ENCODE measurements around the gene PIGQ.

Gene PIGQ

DNA sequence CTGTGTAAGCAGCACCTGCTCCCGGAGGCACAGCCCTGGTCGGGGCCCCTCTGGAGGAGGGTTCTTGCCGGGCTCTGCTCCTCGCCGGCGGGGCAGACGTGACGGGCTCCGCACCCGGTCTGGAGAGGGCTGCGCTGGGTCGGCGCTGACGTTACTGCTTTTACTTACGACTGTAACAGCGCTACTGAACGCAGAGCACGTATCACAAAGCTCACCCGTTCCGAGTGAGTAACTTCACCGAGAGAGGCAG lies 18.8 kb downstream of the PIGQ start:
- Histone ChIP-seq H3K4me1 (ENCODE audit: control insufficient read depth, insufficient read depth, low read length, poor library complexity, severe bottlenecking) (peaks cover 19% of the 10 kb centered on the region), H3K4me3 (ENCODE audit: insufficient read depth, low read depth, low read length, poor library complexity, severe bottlenecking) (peak overlapping the region; percentile 85), H3K27ac (ENCODE audit: insufficient read depth, low read length, poor library complexity, severe bottlenecking) (peak overlapping the region; percentile 89), H3K27me3 (replicated peaks; ENCODE audit: control insufficient read depth, insufficient read depth, low read length, poor library complexity, severe bottlenecking) (no peaks in the 10 kb centered on the region), H3K9me3 (ENCODE audit: control insufficient read depth, low read length) (no peaks in the 10 kb centered on the region), H3K36me3 (ENCODE audit: control insufficient read depth, insufficient read depth, low read length) (no peaks in the 10 kb centered on the region)
- DNase-seq: peak; percentile 39 to 55 (median 51)

DNA sequence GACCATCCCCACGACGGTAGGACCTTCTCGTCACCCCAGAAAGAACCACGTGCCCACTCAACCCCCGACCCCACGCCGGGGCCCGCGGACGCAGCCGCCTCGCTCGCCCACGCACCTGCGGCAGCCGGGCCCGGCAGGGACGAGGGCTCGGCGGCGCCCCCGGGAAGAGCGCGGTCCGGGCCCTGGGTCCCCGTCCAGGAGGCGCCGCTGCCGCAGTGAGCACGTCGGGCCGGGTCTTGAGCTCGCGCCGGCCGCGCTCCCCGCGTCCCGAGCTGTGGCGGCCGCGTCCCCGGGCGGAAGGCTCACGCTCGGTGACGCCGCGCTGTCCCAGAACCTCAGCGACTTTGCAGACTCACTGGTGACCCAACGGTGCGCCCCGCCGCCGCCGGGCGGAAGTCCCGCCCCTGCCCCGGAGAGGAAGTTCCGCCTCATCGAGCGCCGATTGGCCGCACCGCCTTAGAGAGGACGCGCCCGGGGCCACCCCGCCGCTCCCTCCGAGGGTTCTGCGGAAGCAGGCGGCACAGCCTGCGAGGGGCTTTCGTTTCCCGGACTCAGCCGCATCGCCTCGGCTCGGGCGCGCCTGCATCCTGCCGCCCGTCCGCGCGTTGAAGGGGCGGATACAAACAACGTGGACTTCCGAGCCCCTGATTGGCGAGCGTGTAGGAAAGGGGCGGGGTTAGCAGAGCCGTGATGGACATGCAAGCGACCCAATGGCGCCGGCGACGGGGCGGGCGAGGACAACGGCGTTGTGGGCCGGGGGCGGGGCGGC lies 19.3 kb downstream of the PIGQ start:
- peak overlapping the region; percentile 89 for H3K27ac ChIP-seq (ENCODE audit: insufficient read depth, low read length, poor library complexity, severe bottlenecking)
- DNase-seq: peak; percentile 95 to 98 (median 98)

DNA sequence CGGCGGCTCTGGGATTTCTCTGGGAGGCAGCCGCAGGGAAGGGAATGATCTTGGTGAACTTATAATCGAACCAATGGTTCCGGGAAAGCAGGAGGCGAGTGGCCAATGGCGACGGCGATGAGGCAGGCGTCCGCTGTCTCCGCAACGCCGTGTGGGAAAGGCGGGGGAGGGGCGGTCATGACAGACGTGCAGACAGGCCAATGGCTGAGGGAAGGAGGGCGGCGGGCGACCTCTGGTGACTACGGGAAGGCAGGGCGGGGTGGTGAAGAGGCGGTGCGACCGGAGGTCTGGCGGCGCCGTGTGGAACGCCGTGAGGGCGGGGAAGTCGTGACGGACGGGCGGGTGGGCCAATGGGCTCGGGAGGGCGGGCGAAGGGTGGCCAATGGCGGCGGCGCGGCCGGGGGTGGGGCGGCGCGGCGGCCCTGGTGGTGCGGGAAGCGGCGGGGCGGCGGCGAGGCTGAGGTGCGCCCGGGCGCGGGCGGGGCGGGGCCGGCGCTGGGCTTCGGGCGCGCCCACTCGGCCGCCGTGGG lies 20.0 kb downstream of the PIGQ start, which contains the start of gene RAB40C:
TSS of gene RAB40C (plus strand) at position 409 of the 530 bp plus-strand sequence. CDS start 226 bp downstream, outside the sequence.
- Histone ChIP-seq H3K4me3 (ENCODE audit: insufficient read depth, low read depth, low read length, poor library complexity, severe bottlenecking) (peak within 1 kb of the TSS; percentile 85), H3K36me3 (ENCODE audit: control insufficient read depth, insufficient read depth, low read length) (no peaks in the 10 kb centered on the region), H3K9me3 (ENCODE audit: control insufficient read depth, low read length) (no peaks in the 10 kb centered on the region), H3K27me3 (replicated peaks; ENCODE audit: control insufficient read depth, insufficient read depth, low read length, poor library complexity, severe bottlenecking) (no peaks in the 10 kb centered on the region), H3K4me1 (ENCODE audit: control insufficient read depth, insufficient read depth, low read length, poor library complexity, severe bottlenecking) (peaks cover 19% of the 10 kb centered on the region), H3K27ac (ENCODE audit: insufficient read depth, low read length, poor library complexity, severe bottlenecking) (peak within 1 kb of the TSS; percentile 89)
- DNase-seq: peak; percentile 98

More for the DNA sequence above, 19.3 kb downstream of the PIGQ start:
- no peaks in the 10 kb centered on the region for H3K36me3 ChIP-seq (ENCODE audit: control insufficient read depth, insufficient read depth, low read length)
- peak overlapping the region; percentile 85 for H3K4me3 ChIP-seq (ENCODE audit: insufficient read depth, low read depth, low read length, poor library complexity, severe bottlenecking)
- peaks cover 19% of the 10 kb centered on the region for H3K4me1 ChIP-seq (ENCODE audit: control insufficient read depth, insufficient read depth, low read length, poor library complexity, severe bottlenecking)
- no peaks in the 10 kb centered on the region for H3K27me3 ChIP-seq (replicated peaks; ENCODE audit: control insufficient read depth, insufficient read depth, low read length, poor library complexity, severe bottlenecking)
- no peaks in the 10 kb centered on the region for H3K9me3 ChIP-seq (ENCODE audit: control insufficient read depth, low read length)

DNA sequence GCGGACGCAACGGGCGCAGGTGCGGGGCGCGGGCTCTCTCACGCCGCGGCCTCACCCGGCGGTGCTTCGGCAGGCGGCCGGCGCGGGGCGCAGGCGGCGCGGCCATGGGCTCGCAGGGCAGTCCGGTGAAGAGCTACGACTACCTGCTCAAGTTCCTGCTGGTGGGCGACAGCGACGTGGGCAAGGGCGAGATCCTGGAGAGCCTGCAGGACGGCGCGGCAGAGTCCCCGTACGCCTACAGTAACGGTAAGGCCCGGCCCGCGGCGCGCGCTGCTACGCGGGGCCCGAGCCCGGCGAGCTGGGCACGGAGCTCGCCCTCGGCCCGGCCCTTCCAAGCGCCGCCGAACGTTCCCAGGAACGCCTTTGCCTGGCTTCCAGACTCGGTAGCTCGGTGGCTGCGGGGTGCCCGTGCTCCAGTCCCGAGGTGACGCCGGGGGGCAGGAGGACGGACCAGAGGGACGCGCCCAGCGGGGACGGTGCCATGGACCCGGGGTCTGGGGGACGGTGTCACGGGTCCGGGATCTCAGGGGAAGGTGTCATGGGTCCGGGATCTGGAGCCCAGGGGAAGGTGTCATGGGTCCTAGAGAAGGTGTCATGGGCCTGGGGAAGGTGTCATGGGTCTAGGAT lies 20.5 kb downstream of the PIGQ start:
- Histone ChIP-seq H3K4me1 (ENCODE audit: control insufficient read depth, insufficient read depth, low read length, poor library complexity, severe bottlenecking) (peaks cover 19% of the 10 kb centered on the region), H3K9me3 (ENCODE audit: control insufficient read depth, low read length) (no peaks in the 10 kb centered on the region), H3K27ac (ENCODE audit: insufficient read depth, low read length, poor library complexity, severe bottlenecking) (peak overlapping the region; percentile 47), H3K4me3 (ENCODE audit: insufficient read depth, low read depth, low read length, poor library complexity, severe bottlenecking) (peak overlapping the region; percentile 71), H3K36me3 (ENCODE audit: control insufficient read depth, insufficient read depth, low read length) (no peaks in the 10 kb centered on the region), H3K27me3 (replicated peaks; ENCODE audit: control insufficient read depth, insufficient read depth, low read length, poor library complexity, severe bottlenecking) (no peaks in the 10 kb centered on the region)
- DNase-seq: no peak

DNA sequence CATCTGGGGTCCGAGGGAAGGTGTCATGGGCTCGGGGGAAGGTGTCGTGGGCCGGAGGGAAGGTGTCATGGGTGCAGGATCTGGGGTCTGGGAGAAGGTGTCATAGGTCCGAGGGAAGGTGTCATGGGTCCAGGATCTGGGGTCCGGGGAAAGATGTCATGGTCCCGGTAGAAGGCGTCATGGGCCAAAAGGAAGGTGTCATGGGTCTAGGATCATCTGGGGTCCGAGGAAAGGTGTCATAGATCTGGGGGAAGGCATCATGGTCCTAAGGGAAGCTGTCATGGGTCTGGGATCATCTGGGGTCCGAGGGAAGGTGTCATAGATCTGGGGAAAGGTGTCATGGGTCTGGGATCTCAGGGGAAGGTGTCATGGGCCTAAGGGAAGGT lies 21.0 kb downstream of the PIGQ start:
- H3K4me3 ChIP-seq (ENCODE audit: insufficient read depth, low read depth, low read length, poor library complexity, severe bottlenecking): peak overlapping the region; percentile 71
- H3K36me3 ChIP-seq (ENCODE audit: control insufficient read depth, insufficient read depth, low read length): no peaks in the 10 kb centered on the region
- peaks cover 19% of the 10 kb centered on the region for H3K4me1 ChIP-seq (ENCODE audit: control insufficient read depth, insufficient read depth, low read length, poor library complexity, severe bottlenecking)
- H3K27me3 ChIP-seq (replicated peaks; ENCODE audit: control insufficient read depth, insufficient read depth, low read length, poor library complexity, severe bottlenecking): no peaks in the 10 kb centered on the region
- peak overlapping the region; percentile 47 for H3K27ac ChIP-seq (ENCODE audit: insufficient read depth, low read length, poor library complexity, severe bottlenecking)
- no peaks in the 10 kb centered on the region for H3K9me3 ChIP-seq (ENCODE audit: control insufficient read depth, low read length)
- no peak for DNase-seq

DNA sequence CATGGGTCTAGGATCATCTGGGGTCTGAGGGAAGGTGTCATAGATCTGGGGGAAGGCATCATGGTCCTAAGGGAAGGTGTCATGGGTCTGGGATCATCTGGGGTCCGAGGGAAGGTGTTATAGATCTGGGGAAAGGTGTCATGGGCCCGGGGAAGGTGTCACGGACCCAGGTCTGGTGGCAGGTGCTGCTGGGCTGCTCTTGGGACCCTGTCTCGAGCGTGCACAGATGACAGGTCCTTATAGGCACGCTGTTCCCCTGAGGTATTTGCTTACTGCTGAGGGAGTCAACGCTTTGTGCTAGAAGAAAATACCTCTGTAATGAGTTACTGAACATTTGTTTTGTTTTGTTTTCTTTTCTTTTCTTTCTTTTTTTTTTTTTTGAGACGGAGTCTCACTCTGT lies 21.5 kb downstream of the PIGQ start:
- no peaks in the 10 kb centered on the region for H3K27me3 ChIP-seq (replicated peaks; ENCODE audit: control insufficient read depth, insufficient read depth, low read length, poor library complexity, severe bottlenecking)
- no peaks in the 10 kb centered on the region for H3K36me3 ChIP-seq (ENCODE audit: control insufficient read depth, insufficient read depth, low read length)
- H3K27ac ChIP-seq (ENCODE audit: insufficient read depth, low read length, poor library complexity, severe bottlenecking): peak overlapping the region; percentile 47
- peaks cover 19% of the 10 kb centered on the region for H3K4me1 ChIP-seq (ENCODE audit: control insufficient read depth, insufficient read depth, low read length, poor library complexity, severe bottlenecking)
- no peak for DNase-seq
- H3K9me3 ChIP-seq (ENCODE audit: control insufficient read depth, low read length): no peaks in the 10 kb centered on the region
- H3K4me3 ChIP-seq (ENCODE audit: insufficient read depth, low read depth, low read length, poor library complexity, severe bottlenecking): no peak overlapping the region

DNA sequence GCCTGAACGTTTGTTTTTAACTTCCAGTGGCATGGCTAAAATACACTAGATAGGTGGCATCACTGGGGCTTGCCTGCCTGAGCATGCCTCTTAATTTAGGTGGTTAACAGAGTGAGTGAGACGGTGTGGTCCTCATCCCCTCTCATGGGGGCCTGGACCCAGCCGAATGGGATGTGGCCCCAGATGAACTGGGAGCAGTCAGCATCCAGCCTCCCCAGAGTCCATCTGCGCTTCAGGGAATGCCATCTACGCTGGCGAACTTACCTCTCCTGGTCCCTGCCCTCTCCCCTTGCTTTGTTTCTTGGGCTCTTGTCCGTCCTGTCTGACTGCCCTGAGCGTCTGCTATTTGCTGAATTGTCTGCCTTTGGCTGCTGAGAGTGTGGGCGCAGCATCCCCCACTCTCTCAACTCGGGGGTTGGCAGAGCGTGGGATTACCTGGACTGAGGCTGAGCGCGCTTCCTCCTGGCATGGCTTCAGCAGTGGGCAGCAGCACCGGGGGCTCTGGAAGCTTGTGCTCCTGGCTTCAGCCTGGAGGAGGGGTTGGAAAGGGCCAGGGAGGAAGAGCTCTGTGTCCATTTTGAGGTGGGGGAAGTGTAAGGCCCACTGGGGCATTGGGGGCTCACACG lies 22.2 kb downstream of the PIGQ start:
- no peak for DNase-seq
- no peaks in the 10 kb centered on the region for H3K9me3 ChIP-seq (ENCODE audit: control insufficient read depth, low read length)
- no peak overlapping the region for H3K27ac ChIP-seq (ENCODE audit: insufficient read depth, low read length, poor library complexity, severe bottlenecking)
- no peaks in the 10 kb centered on the region for H3K36me3 ChIP-seq (ENCODE audit: control insufficient read depth, insufficient read depth, low read length)
- H3K27me3 ChIP-seq (replicated peaks; ENCODE audit: control insufficient read depth, insufficient read depth, low read length, poor library complexity, severe bottlenecking): no peaks in the 10 kb centered on the region
- H3K4me1 ChIP-seq (ENCODE audit: control insufficient read depth, insufficient read depth, low read length, poor library complexity, severe bottlenecking): peaks cover 19% of the 10 kb centered on the region
- no peak overlapping the region for H3K4me3 ChIP-seq (ENCODE audit: insufficient read depth, low read depth, low read length, poor library complexity, severe bottlenecking)

DNA sequence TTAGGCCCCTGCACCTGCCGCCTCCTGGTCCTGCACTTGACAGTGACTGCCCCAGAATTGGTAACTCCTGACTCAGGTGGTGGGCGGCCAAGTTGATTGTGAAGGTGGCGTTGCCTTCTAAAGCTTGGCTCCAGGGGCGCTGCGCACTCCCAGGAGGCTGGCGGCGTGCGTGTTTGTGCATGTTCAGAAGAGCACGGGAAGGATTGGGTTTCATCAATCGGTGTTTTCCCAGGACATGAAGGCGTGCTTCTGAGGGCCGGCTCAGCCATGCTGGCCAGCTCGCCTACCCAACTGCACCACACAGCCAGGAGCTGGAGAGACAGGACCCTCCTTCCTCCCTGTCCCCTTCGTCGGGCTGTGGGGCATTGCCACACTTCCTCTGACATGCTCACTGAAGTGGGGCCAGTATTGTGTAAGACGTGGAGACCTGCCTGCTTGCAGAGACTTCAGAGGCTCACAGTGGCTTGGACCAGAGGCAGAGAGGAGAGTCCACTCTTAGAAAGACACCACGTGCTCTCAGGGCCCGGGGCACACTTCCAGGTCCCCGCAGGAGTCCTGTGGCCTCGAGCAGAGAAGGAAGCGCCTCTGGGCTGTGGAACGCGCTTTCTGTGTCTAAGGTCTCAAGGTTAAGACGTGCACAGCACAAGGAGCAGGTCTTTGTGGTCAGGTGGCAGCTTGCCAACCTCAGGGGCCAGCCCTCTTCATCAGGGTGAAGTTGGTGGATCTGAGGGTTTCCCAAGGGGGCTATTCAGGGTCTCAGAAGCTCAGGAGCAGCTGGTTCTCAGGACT lies 22.9 kb downstream of the PIGQ start:
- DNase-seq: no peak
- H3K36me3 ChIP-seq (ENCODE audit: control insufficient read depth, insufficient read depth, low read length): no peaks in the 10 kb centered on the region
- H3K27ac ChIP-seq (ENCODE audit: insufficient read depth, low read length, poor library complexity, severe bottlenecking): no peak overlapping the region
- H3K27me3 ChIP-seq (replicated peaks; ENCODE audit: control insufficient read depth, insufficient read depth, low read length, poor library complexity, severe bottlenecking): no peaks in the 10 kb centered on the region
- H3K4me3 ChIP-seq (ENCODE audit: insufficient read depth, low read depth, low read length, poor library complexity, severe bottlenecking): no peak overlapping the region
- peaks cover 19% of the 10 kb centered on the region for H3K4me1 ChIP-seq (ENCODE audit: control insufficient read depth, insufficient read depth, low read length, poor library complexity, severe bottlenecking)
- no peaks in the 10 kb centered on the region for H3K9me3 ChIP-seq (ENCODE audit: control insufficient read depth, low read length)

DNA sequence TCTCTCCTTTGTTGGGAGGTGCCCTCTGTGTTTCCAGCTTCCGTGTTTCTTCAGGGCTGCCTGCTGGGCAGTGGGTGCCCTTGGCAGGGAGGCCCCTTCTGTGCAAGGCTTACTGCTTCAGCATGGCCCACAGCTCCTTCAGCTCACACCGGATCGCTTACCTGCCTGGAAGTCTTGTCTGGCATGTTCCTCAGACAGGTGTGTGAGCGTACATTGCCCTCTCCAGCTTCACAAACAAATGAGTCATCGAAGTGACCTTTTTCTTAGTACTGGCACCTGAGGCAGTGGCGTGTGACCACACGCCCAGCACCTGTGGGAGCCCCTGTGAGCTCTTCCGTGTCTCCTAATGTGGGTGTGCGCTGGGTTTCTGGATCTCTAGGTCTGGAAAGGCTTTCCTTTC lies 23.6 kb downstream of the PIGQ start:
- H3K4me3 ChIP-seq (ENCODE audit: insufficient read depth, low read depth, low read length, poor library complexity, severe bottlenecking): no peak overlapping the region
- no peak overlapping the region for H3K27ac ChIP-seq (ENCODE audit: insufficient read depth, low read length, poor library complexity, severe bottlenecking)
- DNase-seq: no peak
- no peaks in the 10 kb centered on the region for H3K9me3 ChIP-seq (ENCODE audit: control insufficient read depth, low read length)
- H3K4me1 ChIP-seq (ENCODE audit: control insufficient read depth, insufficient read depth, low read length, poor library complexity, severe bottlenecking): peaks cover 16% of the 10 kb centered on the region
- H3K27me3 ChIP-seq (replicated peaks; ENCODE audit: control insufficient read depth, insufficient read depth, low read length, poor library complexity, severe bottlenecking): no peaks in the 10 kb centered on the region
- H3K36me3 ChIP-seq (ENCODE audit: control insufficient read depth, insufficient read depth, low read length): no peaks in the 10 kb centered on the region

All from effector memory CD4-positive, alpha-beta T cell (primary cell).